Measurements from ENCODE around the gene POLK. TPM values are rescaled to one million over a fixed set of nuclear protein-coding genes. Genes with fewer than 3 reads are reported as not detected.

Gene POLK
- total RNA-seq, 2 donors from 2014 or later, result 11.3 to 14.8 TPM

DNA sequence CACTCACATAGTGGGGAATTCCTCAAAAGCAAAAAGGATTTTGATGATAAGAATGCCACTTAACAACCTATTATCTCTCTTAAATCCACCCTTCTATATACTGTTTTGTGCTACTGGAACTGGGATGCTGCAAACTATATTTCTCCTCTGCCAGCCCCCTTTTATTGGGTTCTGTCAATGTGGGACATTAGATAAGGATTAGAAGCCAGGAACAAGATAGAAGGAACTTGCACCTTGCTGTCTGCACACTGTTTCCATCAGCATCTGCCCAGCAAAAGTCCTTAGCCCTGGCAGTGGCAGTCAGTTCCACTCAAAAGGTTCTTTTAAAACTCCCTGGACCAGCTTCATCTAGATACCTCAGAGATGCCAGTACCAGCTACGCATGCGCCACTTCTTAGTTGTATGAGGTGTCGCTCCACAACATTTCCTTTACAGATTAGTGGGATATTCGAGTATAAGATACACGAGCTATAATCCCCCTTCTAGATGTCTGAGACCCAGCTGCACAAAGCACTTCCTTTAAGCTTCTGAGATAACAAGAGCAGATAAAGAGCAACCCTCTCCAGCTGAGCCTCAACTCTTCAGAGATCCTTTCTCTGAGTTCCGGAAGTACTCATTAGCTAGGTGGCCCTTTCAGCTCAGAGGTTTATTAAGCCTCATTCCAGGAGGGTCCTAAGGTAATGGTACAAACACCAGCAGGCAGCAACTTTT is 45.5 kb upstream of the POLK start:
- peak; percentile 61 for DNase-seq
- H3K36me3 Mint-ChIP-seq (ENCODE audit: low read depth), result peaks cover 16% of the 10 kb centered on the region
- Histone ChIP-seq H3K4me1 (ENCODE audit: control insufficient read depth, insufficient read depth, low read length) (peaks cover 28% of the 10 kb centered on the region), H3K27ac (ENCODE audit: low read depth, low read length) (no peak overlapping the region), H3K27me3 (ENCODE audit: control insufficient read depth, insufficient read depth, low read length, poor library complexity, severe bottlenecking) (no peaks in the 10 kb centered on the region), H3K36me3 (ENCODE audit: control insufficient read depth, insufficient read depth, low read length) (no peaks in the 10 kb centered on the region), H3K9ac (ENCODE audit: extremely low read depth, low read length, poor library complexity, severe bottlenecking) (no peak overlapping the region), H3K4me3 (ENCODE audit: low read length) (peak overlapping the region; percentile 43), H3K9me3 (ENCODE audit: control insufficient read depth, low read length) (peaks cover 42% of the 10 kb centered on the region)
- peaks cover 67% of the 10 kb centered on the region for H3K4me1 Mint-ChIP-seq
- H3K27me3 Mint-ChIP-seq (ENCODE audit: insufficient read depth), result no peaks in the 10 kb centered on the region
- peaks cover 11% of the 10 kb centered on the region for H3K9me3 Mint-ChIP-seq
- WGBS, 2 experiments (ENCODE audit: insufficient coverage in 1 of 2, insufficient read length in 1 of 2), result 56 to 64% methylated on average over 1 to 5 of the region's 6 CpGs
- H3K27ac Mint-ChIP-seq, result peak overlapping the region; percentile 81
- TF ChIP-seq, protein P1, sequence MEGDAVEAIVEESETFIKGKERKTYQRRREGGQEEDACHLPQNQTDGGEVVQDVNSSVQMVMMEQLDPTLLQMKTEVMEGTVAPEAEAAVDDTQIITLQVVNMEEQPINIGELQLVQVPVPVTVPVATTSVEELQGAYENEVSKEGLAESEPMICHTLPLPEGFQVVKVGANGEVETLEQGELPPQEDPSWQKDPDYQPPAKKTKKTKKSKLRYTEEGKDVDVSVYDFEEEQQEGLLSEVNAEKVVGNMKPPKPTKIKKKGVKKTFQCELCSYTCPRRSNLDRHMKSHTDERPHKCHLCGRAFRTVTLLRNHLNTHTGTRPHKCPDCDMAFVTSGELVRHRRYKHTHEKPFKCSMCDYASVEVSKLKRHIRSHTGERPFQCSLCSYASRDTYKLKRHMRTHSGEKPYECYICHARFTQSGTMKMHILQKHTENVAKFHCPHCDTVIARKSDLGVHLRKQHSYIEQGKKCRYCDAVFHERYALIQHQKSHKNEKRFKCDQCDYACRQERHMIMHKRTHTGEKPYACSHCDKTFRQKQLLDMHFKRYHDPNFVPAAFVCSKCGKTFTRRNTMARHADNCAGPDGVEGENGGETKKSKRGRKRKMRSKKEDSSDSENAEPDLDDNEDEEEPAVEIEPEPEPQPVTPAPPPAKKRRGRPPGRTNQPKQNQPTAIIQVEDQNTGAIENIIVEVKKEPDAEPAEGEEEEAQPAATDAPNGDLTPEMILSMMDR (conservative IDR thresholded peaks at IDR 0.05), result no peak
- no peak overlapping the region for H3K4me3 Mint-ChIP-seq

DNA sequence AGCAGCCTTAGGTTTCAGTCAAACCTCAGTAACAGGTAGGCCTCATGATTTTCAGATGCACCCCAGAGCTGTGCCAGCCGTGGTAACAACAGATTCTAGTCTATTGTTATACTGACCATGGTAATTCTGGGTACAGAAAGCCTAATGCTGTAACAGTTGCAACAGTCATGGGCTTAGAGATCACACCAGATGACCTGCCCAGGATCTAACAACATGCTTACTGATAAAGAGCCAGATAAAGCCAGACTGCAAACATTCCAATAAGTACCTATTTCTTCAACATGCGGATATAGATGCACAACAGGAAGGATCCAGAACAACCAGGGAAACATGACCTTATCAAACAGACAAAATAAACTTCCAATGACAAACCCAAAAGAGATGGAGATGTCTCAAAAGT is 43.1 kb upstream of the POLK start:
- no peak for DNase-seq
- TF ChIP-seq, protein P1 (conservative IDR thresholded peaks at IDR 0.05), result no peak
- peaks cover 48% of the 10 kb centered on the region for H3K9me3 ChIP-seq (ENCODE audit: control insufficient read depth, low read length)
- no peak overlapping the region for H3K27ac ChIP-seq (ENCODE audit: low read depth, low read length)
- WGBS, 2 experiments (ENCODE audit: insufficient coverage in 1 of 2, insufficient read length in 1 of 2), result 85 to 100% methylated on average over 1 to 2 of the region's 2 CpGs
- Mint-ChIP-seq H3K27me3 (ENCODE audit: insufficient read depth) (no peaks in the 10 kb centered on the region), H3K9me3 (peaks cover 7% of the 10 kb centered on the region), H3K27ac (peak overlapping the region; percentile 27), H3K4me1 (peaks cover 50% of the 10 kb centered on the region), H3K36me3 (ENCODE audit: low read depth) (peaks cover 18% of the 10 kb centered on the region), H3K4me3 (no peak overlapping the region)
- H3K4me3 ChIP-seq (ENCODE audit: low read length), result peak overlapping the region; percentile 15
- no peaks in the 10 kb centered on the region for H3K27me3 ChIP-seq (ENCODE audit: control insufficient read depth, insufficient read depth, low read length, poor library complexity, severe bottlenecking)
- no peak overlapping the region for H3K9ac ChIP-seq (ENCODE audit: extremely low read depth, low read length, poor library complexity, severe bottlenecking)
- H3K36me3 ChIP-seq (ENCODE audit: control insufficient read depth, insufficient read depth, low read length), result no peaks in the 10 kb centered on the region
- H3K4me1 ChIP-seq (ENCODE audit: control insufficient read depth, insufficient read depth, low read length), result peaks cover 28% of the 10 kb centered on the region

DNA sequence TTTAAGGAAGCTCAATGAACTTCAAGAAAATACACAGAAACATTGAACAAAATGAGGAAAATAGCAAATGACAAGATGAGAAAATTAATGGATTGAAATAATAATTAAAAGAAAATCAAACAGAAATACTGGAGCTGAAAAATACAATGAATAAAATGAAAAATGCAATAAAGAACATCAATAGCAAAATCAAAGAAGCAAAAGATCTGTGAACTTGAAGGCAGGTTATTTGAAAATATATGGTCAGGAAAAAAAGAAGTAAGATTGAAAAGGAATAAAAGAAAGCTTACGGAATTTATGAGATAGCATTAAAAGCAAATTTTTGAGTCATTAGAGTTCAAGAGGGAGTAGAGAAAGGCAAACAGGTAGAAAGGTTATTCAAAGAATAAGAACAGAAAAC is 42.7 kb upstream of the POLK start:
- no peak overlapping the region for H3K27ac ChIP-seq (ENCODE audit: low read depth, low read length)
- peaks cover 48% of the 10 kb centered on the region for H3K9me3 ChIP-seq (ENCODE audit: control insufficient read depth, low read length)
- no peaks in the 10 kb centered on the region for H3K27me3 ChIP-seq (ENCODE audit: control insufficient read depth, insufficient read depth, low read length, poor library complexity, severe bottlenecking)
- H3K27ac Mint-ChIP-seq, result no peak overlapping the region
- no peak overlapping the region for H3K9ac ChIP-seq (ENCODE audit: extremely low read depth, low read length, poor library complexity, severe bottlenecking)
- peak overlapping the region; percentile 15 for H3K4me3 ChIP-seq (ENCODE audit: low read length)
- no peak for DNase-seq
- H3K4me1 ChIP-seq (ENCODE audit: control insufficient read depth, insufficient read depth, low read length), result peaks cover 26% of the 10 kb centered on the region
- TF ChIP-seq, protein P1 (conservative IDR thresholded peaks at IDR 0.05), result no peak
- peaks cover 48% of the 10 kb centered on the region for H3K4me1 Mint-ChIP-seq
- peaks cover 18% of the 10 kb centered on the region for H3K36me3 Mint-ChIP-seq (ENCODE audit: low read depth)
- no peaks in the 10 kb centered on the region for H3K27me3 Mint-ChIP-seq (ENCODE audit: insufficient read depth)
- no peak overlapping the region for H3K4me3 Mint-ChIP-seq
- no peaks in the 10 kb centered on the region for H3K36me3 ChIP-seq (ENCODE audit: control insufficient read depth, insufficient read depth, low read length)
- 79 to 94% methylated on average over 1 of the region's 1 CpG for WGBS, 2 experiments (ENCODE audit: insufficient coverage in 1 of 2, insufficient read length in 1 of 2)
- H3K9me3 Mint-ChIP-seq, result peaks cover 7% of the 10 kb centered on the region
